ENCODE data around the gene RFTN1.

RFTN1 gene

DNA sequence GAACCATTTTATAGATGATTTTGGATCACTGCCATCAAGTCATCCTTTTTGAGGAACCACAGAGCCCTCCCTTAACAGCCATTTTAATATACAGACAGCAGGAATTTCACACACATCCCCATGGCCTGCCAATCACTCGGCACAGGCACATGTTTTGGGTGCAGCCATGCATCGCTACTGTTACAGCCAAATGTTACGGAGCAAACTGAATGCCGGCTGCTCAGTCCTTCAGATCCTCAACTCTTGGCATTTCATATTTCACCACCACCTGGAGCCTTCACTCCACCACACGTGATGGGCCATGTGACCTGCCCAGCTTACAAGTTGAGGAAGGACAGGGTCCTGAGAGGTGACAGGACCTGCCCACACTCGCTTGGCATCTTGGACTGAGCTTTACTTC is 157.7 kb downstream of the RFTN1 start:
- no peak for DNase-seq (ENCODE audit: low read depth)

DNA sequence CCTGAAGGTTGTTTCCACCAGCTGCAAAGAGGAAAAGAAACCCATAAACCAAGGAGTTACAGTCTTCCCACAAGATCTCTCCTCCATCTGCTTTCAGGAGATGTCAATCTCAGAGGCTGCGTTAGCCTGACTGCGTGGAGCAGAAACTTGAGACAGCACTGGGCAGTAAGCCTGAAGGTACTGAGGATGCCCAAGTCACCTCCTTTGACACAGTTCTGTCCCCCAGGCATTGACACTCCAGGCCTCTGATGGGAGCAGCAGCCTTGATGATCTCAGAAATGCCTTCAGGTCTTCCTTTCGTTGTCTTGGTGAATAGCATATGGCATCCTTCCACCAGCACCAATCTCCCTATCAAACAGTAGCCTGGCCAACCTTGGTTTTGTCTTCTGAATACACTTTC is 159.2 kb downstream of the RFTN1 start:
- DNase-seq (ENCODE audit: low read depth) = no peak

DNA sequence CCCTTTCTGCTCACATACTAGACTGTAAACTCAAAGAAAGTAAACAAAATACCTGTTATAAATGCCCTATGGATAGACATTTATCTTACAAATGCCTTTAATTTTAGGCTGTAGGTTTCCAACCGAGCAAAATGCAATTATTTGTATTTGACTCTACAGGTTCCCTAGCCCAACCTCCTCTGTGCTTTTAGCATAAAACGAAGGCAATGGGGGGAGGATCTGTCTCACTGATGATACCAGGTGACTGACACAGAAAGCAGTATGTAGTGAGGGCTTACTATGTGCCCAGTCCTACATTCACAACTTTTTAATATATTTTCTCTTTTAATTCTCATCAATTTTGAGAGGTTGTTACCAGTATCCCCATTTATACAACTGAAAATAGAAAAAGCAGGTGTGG is 161.1 kb downstream of the RFTN1 start:
- no peak for DNase-seq (ENCODE audit: low read depth)

DNA sequence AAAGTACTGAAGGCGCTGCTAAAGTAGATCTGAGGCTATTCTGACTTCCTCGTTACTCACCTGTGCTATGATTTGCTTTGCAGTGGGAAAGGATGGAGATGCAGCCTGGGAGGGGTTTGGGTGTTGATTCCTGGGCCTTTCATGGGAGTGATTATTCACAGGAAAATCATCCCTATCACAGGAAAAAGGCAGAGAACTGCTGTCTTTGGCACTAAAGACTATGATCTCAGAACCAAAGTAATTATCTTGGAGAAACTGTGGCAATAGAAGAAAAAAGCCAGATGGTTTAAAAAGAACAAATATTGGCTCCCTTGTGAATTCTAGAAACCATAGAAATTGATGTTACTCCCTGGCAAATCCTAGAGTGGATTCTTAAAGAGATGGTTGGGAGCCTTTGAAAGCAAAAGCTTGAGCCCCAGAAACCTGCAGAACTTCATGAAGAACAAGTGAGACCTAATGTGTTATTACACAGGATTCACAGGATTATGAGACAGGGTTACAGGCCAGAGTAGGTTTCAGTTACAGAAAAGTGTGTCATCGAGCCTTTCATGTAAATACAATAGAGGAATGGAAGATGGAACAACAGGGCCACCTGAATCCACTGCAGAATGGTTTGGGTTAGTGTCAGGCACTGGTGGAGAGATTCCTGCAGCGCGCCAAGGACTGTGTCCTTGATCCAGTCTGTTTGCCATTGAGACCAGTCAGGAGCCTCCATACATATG is 162.7 kb downstream of the RFTN1 start:
- DNase-seq (ENCODE audit: low read depth) = no peak

DNA sequence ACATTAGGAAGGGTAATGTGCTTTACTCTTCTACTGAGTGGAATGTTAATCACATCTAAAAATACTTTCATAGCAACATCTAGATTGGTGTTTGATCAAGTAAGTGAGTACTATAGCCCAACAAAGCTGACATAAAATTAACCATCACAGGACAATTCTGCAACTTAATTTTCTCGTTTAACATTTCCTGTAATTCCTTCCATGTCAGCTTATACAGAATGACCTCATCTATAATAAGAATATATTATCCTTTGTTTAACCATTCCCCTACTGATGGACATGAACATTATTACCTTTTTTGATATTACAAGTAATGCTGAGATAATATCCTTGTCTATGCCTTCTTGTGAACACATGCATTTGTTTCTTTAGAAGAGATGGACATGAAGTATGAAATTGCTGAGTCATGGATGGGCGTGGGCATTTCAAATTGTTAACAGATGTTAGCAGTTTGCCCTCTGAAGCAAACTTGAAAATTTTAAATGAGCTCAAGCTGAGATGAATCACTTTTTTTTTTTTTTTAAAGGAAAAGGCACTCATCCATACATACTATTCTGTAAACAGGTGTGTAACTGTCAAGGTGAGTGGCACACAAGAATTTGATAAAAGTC is 163.4 kb downstream of the RFTN1 start:
- DNase-seq (ENCODE audit: low read depth) = no peak

DNA sequence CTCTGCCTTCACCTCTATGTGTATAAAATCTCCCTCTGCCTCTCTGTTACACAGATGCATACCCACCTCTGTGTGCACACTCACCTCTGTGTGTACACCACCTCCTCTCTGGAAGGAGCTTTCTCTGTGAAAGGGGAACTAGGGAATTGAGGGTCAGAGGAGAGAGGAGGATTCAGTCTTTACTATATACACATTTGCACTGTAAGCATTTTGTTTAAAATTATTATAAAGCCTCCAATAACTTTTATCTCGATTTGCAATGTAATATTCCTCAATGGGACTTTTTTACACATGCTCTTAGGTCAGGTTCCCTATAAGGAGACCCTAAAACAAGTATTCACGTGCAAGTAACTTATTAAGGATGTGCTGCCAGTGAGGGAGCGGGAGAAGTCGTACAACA is 166.0 kb downstream of the RFTN1 start:
- no peak for DNase-seq (ENCODE audit: low read depth)

DNA sequence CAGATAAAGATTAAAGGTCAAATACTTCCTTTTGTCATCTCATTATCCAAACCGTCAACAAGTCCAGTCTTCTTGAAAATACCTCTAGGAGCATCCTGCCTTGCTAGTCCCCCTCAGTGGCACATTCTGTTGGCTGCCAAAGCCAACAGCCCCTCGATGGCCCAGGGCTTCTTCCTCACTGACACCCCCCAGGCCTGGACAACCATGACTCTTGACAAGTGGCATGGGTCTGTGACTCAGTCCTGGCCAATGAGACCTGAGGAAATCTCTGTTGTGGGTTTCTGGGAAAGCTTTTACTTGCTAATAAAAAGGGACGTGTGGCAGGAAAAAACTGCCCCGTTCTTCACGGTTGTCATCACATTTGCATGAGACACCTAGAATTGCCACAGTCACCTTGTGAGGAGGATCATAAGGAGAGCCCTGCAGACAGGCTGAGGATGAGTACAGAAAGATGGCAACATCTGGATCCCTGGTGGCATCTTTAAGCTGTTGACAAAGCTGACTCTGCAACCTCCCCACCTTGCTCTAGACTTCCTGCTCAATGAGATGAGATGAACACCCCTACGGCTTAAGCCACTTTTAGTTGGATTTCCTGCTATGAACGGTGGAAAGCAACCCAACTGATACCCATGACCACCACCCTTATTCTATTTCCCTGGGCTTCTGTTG is 167.0 kb downstream of the RFTN1 start:
- DNase-seq (ENCODE audit: low read depth) = no peak

DNA sequence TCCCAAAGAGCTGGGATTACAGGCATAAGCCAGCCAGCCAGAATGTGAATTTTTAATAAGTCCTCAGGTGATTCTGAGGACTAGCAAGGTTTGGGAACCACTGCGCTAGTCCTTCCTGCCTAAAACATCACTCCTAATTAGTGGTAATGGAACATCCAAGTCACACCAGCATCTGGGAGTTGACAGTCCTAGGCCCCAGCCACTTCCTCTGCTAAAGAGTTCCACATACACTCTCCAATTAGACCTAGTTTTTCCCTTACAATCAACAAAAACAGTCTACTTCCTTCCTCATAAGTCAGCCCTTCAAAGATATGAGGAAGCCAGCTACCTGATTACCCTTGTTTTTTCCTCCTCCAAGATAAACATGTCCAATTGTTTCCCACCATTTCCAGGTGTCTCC is 170.4 kb downstream of the RFTN1 start:
- DNase-seq (ENCODE audit: low read depth) = no peak

DNA sequence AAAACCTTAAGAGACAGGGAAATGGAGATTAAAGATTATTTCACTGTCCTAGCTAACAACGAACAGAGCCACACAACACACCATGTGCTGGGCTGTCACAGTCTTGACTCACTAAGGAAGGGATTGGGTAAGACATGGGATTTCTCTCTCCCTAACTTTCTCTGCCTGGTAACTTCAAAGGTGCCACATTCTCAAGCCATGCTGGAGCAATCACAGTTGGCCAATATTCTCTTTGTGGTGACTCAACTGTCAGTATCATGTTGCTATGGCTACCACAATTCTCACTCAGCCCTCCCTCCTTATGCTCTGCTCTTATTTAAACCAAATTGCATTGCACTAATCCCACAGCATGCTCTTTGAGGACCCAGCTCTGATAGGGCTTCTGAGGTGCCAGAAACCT is 174.5 kb downstream of the RFTN1 start:
- DNase-seq (ENCODE audit: low read depth) = no peak

DNA sequence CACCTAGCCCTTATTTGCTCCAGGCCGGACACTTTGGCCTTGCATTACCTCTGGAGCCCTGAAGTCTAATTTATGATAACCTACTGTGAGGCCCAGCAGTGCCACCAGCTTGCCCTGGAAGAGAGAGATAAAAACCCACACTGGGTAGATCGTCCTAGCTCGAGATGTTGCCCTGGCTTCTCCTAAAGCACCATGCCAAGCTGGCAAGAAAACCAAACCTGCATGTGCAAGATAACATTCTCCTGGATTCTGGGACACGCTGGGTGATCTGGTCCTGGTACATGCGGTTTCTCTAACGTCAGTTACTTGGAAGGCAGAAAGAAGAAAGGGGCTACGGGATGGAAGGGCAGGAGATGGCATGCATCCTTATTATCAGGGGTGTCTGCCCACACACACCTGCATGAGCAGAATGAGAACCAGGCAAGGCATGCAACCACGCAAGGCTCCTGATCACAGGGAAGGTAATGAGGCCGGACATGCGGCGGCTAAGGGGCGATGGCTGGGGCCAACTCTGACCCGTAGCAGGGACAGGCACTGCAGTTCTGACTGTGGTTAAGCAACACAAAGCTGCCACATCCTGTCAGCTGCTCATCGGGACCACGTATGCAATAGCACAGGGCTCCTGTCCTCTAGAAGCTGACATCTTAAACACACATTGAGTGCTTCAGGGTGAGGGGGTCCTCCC is 175.5 kb downstream of the RFTN1 start:
- peak; percentile 19 for DNase-seq (ENCODE audit: low read depth)

DNA sequence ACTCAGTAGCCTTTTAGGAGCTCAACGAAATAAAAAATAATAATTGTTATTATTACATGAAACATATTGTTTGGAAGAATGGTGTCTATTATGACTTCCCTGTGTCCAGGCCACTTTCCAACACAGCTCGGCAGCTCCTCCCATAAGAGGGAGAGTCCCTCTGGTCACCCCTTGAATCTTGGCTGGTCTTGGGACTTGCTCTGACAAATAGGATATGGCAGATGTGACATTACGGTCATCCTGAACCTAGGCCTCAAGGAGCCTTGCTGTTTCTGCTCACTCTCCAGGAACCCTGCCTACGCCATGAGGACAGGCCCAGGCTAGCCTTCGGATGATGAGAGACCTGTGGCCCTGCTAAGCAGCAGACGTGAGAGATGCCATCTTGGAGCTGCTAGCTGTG is 176.7 kb downstream of the RFTN1 start:
- no peak for DNase-seq (ENCODE audit: low read depth)

DNA sequence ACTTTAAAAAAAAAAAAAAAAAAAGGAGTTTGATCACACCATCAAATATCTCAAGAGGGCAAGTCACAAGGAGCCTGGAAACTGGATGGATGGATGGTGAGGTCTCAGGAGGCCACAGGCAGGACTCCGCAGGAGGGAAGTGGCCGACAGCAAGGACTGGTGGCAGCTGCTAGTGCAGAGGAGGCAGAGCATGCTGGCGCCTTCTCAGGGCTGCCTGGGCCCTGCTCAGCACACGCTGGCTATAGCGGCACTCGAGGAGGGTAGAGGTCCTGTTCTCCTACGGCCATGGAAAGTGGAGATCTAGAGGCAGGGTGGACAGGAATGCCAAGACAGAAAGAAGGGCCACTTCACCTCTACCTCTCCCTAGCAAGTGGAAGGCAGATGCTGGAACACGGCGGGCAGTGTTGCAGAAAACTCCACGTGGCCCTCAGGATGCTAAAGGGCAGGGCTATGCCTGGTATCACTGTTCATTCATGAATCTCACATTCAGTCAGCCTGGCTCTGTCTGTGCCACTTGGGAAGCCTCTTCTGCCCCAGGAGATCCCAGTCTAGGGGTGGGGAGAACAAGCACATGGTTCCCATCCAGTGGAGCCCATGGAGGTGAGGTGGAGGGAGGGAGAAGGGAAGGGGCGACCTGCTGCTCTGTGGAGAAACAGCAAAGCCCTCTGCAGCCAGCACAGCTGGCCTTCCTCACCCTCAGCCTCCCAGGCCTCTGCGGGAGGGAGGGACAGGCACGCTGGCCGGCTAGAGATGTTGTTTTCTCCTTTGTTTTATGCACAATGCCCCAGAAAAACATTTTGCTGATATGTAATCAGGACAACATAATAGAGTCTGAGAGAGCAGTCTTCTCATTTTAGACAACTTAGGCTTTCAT is 177.5 kb downstream of the RFTN1 start:
- no peak for DNase-seq (ENCODE audit: low read depth)

DNA sequence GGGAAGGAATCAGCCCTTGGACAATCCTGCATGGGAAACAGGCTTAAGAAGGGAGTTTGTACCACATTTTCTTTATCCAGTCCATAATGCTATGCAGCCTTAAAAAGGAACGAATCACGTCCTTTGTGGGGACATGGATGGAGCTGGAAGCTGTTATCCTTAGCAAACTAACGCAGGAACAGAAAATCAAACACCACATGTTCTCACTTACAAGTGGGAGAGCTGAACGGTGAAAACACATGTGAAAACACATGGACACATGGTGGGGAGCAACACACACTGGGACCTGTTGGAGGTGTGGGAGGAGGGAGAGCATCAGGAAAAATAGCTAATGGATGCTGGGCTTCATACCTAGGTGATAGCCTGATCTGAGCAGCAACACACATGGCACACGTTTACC is 178.2 kb downstream of the RFTN1 start:
- no peak for DNase-seq (ENCODE audit: low read depth)

DNA sequence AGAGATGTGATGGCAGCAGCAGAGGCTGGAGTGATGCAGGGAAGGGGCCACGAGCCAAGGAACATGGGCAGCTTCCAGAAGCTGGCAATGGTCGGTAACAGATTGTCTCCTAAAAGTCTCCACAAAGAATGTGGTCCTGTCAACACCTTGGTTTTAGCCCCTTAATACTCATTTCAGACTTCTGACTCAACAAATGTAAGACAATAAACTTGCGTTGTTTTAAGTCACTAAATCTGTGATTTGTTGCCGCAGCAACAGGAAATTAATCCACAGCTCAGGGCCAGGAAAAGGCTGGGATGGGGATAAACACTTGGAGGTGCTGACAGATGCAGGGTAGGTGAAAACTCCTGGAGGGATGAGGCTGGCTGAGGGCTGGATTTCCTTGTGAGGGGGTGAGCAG is 178.6 kb downstream of the RFTN1 start:
- DNase-seq (ENCODE audit: low read depth) = no peak

DNA sequence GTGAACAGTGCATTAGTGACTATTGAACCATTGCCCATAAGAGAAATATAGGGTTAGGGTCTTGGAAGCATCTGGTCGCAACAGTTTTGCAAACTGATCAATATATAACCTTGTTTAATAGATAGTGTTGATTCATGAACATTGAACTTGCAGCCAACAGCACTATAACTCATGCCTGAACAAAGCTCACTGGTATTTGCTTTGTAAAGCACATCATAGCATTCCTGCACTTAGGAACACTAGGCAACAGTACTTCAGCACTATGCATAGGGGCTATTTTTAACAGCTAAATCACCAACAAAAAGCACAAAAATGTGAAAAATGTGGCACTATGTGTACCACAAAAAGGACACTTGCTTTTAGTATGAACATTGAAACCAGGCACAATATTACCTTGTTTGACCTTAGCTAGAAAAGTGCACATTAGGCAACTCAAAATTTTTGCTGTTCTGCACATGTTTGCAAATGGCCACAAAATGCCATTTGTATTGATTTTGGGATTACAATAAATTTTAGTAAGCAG is 180.5 kb downstream of the RFTN1 start:
- DNase-seq (ENCODE audit: low read depth) = no peak

DNA sequence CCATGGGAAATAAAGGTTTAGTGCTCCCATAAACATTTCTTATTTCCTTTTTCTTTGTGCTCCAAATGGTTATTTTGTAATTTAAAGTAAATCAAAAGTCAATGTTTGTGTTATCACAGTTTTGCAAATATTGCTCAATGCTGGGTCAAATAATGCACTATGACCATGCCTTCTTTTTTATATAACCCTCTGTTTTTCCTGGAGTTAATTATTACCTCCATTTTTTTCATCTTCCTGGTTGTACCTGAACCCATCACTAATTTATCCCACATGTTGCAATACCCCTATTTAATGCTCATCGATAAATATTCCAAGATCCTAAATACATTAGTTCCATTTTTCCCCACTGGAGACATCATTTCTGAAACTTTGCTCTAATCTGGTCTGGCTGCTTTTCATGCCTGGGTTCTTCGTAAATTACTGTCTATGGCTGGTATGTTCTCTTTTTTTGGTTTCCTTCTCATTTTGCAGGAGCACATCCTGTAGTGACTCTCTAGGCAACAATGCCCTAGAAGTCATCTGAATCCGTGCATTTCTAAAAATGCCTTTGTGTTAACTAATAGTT is 182.1 kb downstream of the RFTN1 start:
- no peak for DNase-seq (ENCODE audit: low read depth)

DNA sequence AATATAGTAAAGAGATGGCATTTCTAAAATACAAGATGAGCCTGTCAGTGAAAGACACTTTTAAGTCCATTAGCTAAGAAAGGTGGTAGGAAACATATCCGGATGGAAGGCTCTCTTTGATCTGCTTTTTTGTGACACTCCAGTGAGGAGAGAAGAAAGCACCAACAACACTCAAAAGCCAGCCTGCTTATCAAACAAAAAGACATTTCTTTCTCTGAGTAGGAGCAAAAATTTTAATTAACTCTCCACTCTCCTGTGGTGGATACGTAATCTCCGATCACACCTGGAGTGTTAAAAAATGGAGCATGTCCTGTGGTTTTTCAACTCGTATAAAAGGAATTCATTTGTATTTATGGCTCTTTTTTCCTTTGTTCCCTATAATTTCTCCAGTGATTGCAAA is 183.1 kb downstream of the RFTN1 start:
- DNase-seq (ENCODE audit: low read depth) = no peak

DNA sequence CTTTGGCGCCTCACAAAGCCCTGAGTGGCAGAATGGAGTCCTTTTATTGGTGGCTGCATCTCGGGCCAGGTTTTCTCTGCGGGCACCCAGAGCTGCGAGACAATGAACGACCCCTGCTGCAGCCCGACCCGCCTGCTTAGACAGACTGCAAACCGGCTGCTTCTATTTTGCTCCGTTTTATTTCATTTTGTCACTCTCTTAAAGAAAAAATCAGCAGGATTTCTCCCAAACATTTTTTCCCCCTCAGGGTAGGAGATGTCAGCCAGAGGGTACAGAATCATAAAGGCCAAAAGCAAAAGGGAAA is 183.7 kb downstream of the RFTN1 start:
- DNase-seq (ENCODE audit: low read depth) = no peak

DNA sequence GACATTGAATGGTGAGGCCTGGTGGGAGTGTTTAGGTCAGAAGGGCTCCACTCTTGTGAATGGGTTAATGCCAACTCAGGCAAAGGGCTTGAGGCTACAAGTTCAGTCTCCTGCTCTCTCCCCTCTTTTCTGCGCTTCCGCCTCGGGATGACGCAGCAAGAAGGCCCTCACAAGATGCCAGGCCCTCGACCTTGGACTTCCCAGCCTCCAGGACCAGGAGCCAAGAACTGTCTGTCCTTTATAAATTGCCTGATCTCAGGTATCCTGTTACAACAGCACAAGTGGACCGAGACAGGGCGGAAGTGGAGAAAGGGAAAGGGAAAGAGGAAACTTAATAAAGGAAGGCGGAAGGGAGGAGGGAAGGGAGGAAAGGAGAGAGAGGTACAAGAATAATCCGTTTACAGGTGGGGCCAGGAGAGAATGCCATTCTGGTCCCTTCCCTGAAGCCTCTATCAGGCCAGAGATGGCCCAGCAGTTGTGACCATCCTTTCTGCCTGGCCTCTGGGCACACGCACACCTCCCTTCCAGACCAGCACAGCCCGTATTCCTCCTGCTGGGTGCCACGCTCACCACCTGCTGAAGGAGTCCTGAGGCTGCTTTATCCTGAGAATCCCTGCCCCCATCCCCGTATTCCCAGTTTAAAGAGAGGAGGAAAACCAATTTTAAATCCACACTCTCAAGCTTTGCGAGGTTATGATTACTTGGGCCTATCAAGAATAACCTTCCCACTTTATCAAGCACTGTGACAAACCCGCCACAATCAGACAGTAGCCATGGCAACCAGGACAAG is 184.3 kb downstream of the RFTN1 start:
- no peak for DNase-seq (ENCODE audit: low read depth)

DNA sequence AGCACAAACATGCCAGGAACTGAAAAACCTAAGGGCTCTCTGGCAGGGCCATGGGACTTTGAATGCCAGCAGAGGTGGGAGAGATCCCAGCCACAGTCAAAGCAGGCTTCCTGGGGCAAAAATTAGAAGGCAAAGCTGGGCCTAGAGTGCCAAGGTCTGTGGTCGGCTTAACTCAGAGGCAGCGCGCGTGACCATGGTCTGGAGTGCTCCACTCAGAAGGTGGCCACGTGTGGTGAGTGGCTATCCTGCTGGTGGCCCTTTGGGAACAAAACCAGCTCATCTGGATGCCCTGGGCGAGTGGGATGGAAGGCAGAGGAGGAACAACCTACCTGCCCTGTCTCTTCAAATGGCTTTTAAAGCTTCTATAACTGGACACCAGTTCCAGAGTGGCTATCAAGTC is 185.4 kb downstream of the RFTN1 start:
- DNase-seq (ENCODE audit: low read depth) = no peak

All from activated T-cell treated with anti-CD3 and anti-CD28 coated beads for 24 hours (primary cell).